ENCODE data around the gene KAT7. TPM values are rescaled to one million over a fixed set of nuclear protein-coding genes. Genes with fewer than 3 reads are reported as not detected.
A peak's percentile ranks its signal among the peaks of the same experiment; 100 is the strongest.

The KAT7 gene
- total RNA-seq, 4 donors from 2014 or later: 32.6 to 49.8 (median 45.2) TPM

DNA sequence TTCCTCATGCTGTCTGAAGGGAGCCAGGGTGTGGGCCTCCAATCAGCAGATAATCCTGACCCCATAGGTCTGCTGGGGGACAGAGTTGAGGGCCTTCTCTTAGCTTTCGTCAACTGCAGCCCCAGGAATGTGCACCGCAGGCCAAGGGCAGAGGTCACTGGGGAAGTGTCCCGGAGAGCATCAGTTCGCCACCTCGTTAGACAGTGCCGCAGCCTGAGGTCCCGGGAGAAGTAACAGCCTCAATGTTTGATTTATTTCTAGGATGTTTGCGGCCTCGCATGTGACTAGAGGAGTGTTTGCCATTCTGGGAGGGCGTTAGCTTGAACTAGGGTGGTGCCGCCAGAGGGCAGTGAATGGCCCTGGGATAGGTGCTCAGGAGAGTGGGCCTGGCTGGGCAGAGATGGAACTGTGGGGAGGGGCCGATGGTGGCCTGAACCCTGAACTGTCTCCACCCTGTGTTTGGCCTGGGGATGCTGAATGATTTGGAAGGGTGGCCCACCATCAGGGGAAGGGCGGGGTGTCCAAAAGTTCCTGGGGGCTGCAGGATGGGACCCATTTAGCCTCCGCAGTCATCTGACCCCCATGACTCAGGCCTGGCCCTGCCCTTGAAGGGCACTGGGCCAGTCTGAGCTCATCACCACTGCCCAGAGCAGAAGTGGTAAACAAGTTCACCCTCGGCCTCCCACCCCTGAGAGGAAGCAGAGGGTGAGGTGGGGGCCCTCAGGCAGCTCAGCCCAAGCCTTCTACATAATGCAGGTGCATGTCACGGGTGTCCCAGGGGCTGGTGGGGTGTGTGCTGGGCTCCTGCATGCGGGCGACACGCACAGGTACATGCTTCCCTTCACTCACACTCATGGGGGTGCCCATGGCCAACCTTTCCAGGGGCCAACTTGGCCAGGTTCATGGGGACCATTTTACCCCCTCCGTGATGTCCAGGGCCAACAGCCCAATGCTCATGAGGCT, 71.8 kb downstream of the KAT7 start:
- DNase-seq (peak in 1 of 2 donors; percentile 23), ATAC-seq (peak; percentile 37 to 76)
- intact Hi-C loops (cut with DNase I; ENCODE audit: low total_unique reads): no loop called here
- in situ Hi-C loops (cut with MboI; ENCODE audit: low sequenced_read_pairs in 4 of 4): loop anchor here (5.0 to 10.0 kb wide), 3 partner anchors 135 to 285 kb away; partner anchors contain the start of genes DLX3 (in 1 of the 4) and NXPH3 (in 1 of the 4)
- Histone ChIP-seq H3K9me3 (no peaks in the 10 kb centered on the region), H3K4me3 (no peak overlapping the region), H3K4me1 (peaks cover 0 to 5% of the 10 kb centered on the region in 2 donors), H3K27ac (no peak overlapping the region), H3K27me3 (no peaks in the 10 kb centered on the region), H3K36me3 (no peaks in the 10 kb centered on the region)
- TF ChIP-seq, protein P1, sequence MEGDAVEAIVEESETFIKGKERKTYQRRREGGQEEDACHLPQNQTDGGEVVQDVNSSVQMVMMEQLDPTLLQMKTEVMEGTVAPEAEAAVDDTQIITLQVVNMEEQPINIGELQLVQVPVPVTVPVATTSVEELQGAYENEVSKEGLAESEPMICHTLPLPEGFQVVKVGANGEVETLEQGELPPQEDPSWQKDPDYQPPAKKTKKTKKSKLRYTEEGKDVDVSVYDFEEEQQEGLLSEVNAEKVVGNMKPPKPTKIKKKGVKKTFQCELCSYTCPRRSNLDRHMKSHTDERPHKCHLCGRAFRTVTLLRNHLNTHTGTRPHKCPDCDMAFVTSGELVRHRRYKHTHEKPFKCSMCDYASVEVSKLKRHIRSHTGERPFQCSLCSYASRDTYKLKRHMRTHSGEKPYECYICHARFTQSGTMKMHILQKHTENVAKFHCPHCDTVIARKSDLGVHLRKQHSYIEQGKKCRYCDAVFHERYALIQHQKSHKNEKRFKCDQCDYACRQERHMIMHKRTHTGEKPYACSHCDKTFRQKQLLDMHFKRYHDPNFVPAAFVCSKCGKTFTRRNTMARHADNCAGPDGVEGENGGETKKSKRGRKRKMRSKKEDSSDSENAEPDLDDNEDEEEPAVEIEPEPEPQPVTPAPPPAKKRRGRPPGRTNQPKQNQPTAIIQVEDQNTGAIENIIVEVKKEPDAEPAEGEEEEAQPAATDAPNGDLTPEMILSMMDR (IDR thresholded peaks at IDR 0.05 in 4 of 5, conservative IDR thresholded peaks at IDR 0.05 in 1 of 5): no peak
- no peak for TF ChIP-seq POLR2A (IDR thresholded peaks at IDR 0.05)

GRCh38 chr17:49861150-49861884, 72.8 kb downstream of the KAT7 start:
- Histone ChIP-seq H3K4me3 (no peak overlapping the region), H3K27me3 (no peaks in the 10 kb centered on the region), H3K27ac (no peak overlapping the region), H3K36me3 (no peaks in the 10 kb centered on the region), H3K9me3 (no peaks in the 10 kb centered on the region), H3K4me1 (peaks cover 0 to 5% of the 10 kb centered on the region in 2 donors)
- TF ChIP-seq POLR2A (IDR thresholded peaks at IDR 0.05): no peak
- TF ChIP-seq, protein P1 (IDR thresholded peaks at IDR 0.05 in 4 of 5, conservative IDR thresholded peaks at IDR 0.05 in 1 of 5): peak; percentile 67 to 83 (median 76)
- intact Hi-C loops (cut with DNase I; ENCODE audit: low total_unique reads): loop anchor here (1.0 kb wide), 1 partner anchor 137 kb away; no protein-coding TSS in a partner anchor
- ATAC-seq (peak; percentile 49), DNase-seq (no peak)
- in situ Hi-C loops (cut with MboI; ENCODE audit: low sequenced_read_pairs in 4 of 4): loop anchor here in 3 of 4 donors (5.0 to 10.0 kb wide), 2 partner anchors 133 to 141 kb away; partner anchors contain the start of gene DLX3 (in 1 of the 3)

DNA sequence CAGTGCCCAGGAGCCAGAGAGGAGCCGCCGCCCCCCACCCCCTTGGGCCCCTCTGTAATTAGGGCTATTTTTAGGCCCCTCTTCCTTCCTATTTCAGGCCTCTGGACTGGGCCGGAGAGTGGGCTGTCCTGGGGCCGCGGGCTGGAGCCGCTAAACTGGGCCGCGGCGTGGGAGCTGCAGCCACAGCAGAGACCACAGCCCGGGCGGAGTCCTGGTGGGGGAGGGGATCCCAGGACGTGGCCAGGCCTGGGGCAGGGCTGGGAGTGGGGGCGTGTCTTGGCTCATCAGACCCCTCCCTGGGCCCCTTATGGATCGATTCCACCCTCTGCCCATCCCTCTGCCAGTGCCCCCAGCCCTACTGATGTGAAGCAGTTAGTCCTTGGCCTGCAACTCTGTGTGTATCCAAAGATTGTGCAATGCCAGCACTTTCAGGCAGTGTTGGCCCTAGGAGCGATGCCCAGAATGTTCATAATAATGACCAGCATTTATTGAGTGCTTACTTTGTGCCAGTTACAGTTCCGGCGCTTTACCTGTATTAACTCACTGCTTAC, 74.4 kb downstream of the KAT7 start:
- Histone ChIP-seq H3K4me1 (peaks cover 0 to 5% of the 10 kb centered on the region in 2 donors), H3K27me3 (no peaks in the 10 kb centered on the region), H3K36me3 (no peaks in the 10 kb centered on the region), H3K27ac (no peak overlapping the region), H3K9me3 (no peaks in the 10 kb centered on the region), H3K4me3 (no peak overlapping the region)
- DNase-seq: no peak
- intact Hi-C loops (cut with DNase I; ENCODE audit: low total_unique reads) (no loop called here), in situ Hi-C loops (cut with MboI; ENCODE audit: low sequenced_read_pairs in 4 of 4) (loop anchor here in 3 of 4 donors (5.0 to 10.0 kb wide), 2 partner anchors 132 to 139 kb away; partner anchors contain the start of gene DLX3 (in 1 of the 3))
- no peak for ATAC-seq
- TF ChIP-seq, protein P1 (IDR thresholded peaks at IDR 0.05 in 4 of 5, conservative IDR thresholded peaks at IDR 0.05 in 1 of 5): no peak
- TF ChIP-seq POLR2A (IDR thresholded peaks at IDR 0.05): no peak

GRCh38 chr17:49866019-49866380, 77.5 kb downstream of the KAT7 start:
- in situ Hi-C loops (cut with MboI; ENCODE audit: low sequenced_read_pairs in 4 of 4): loop anchor here in 1 of 4 donors (10.0 kb wide), 1 partner anchor 129 kb away; the partner anchor contains the start of gene DLX3
- H3K9me3 ChIP-seq: no peaks in the 10 kb centered on the region
- TF ChIP-seq POLR2A (IDR thresholded peaks at IDR 0.05): no peak
- TF ChIP-seq, protein P1 (IDR thresholded peaks at IDR 0.05 in 4 of 5, conservative IDR thresholded peaks at IDR 0.05 in 1 of 5): no peak
- no peaks in the 10 kb centered on the region for H3K4me1 ChIP-seq
- ATAC-seq (no peak), DNase-seq (no peak)
- intact Hi-C loops (cut with DNase I; ENCODE audit: low total_unique reads): no loop called here
- H3K27me3 ChIP-seq: no peaks in the 10 kb centered on the region
- H3K36me3 ChIP-seq: no peaks in the 10 kb centered on the region
- H3K4me3 ChIP-seq: no peak overlapping the region
- H3K27ac ChIP-seq: no peak overlapping the region

Data from gastrocnemius medialis (tissue), 4 donors.